AG20443 (cell line): ENCODE data around the gene DCTN5.

Experiments
- DNase-seq: peaks from one replicate; pipeline ENCODE4 v3.0.0; 2012; ENCODE audit warnings: low spot score, mixed read lengths

DCTN5 gene

DNA sequence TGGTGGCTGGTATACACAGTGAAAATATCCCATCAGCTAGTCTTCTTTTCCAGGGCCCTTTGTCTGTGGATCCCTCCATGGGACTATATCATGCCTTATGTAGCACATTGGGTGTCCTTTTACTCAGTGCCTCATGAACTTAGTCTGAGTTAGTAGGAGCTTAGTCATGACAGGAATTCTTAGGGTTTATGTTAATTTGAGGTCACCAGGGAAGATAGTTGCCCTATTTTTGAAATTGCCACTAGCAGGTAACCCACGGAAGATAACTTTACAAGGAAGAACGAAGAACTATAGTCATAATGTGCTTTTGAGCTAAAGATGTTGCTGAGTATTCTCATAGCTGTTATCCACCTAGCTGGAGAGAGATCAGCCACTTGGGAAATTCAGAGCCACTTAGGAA, 22.7 kb downstream of the DCTN5 start:
- no peak for DNase-seq

DNA sequence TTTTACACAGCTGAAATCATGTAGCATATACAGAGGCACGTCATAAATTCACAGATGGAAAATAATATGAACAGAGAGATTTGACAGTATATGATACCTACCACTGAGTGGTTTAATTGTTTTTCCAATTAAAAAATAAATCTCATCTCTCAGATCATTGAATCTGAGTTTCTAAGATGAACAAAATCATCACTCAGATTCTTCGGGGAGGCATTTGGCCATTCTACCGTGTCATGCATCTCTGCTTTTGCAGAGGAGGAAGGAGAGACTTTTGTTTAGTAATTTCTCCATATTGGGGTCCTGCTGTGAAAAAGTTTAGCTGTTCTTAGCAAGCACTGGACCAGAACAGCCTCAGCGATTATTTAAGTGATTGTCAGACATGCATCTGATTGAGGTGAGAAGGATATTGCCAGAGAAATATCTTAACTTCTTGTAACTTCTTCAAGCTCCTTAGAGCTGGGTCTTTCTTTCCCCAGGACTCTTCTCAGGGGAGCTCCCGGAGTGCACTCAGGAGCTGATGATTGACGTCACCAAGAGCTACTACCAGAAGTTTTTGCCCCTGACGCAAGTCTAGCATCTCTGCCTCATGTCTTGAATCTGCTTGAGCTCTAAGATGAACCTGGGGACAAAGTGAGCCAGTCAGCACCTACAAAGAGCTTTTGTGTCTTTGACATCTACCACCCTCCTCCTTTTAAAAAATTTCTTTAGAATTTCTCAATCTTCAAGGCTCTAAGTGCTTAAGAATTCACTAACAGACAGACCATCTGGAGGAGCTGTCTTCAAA, 25.5 kb downstream of the DCTN5 start:
- DNase-seq = no peak

DNA sequence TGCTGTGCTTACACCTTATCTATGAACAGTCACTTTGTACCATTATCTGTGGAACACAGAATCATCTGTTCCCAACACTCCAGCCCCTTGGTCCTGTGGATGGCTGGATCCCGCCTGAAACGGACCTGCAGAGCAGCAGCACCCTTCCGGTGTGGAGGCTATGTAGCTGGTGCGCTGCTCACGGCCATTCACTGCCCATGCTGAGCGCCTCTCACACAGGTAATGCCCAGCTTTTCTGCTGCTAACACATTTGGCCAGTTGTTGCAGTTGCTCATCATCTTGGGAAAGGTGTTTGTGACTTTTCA, 26.0 kb downstream of the DCTN5 start:
- no peak for DNase-seq

GRCh38 chr16:23668225-23668624, 27.0 kb downstream of the DCTN5 start:
- DNase-seq = no peak

GRCh38 chr16:23668873-23669272, 27.6 kb downstream of the DCTN5 start:
- DNase-seq = no peak

GRCh38 chr16:23670137-23670776, 29.0 kb downstream of the DCTN5 start:
- peak; percentile 82 for DNase-seq

DNA sequence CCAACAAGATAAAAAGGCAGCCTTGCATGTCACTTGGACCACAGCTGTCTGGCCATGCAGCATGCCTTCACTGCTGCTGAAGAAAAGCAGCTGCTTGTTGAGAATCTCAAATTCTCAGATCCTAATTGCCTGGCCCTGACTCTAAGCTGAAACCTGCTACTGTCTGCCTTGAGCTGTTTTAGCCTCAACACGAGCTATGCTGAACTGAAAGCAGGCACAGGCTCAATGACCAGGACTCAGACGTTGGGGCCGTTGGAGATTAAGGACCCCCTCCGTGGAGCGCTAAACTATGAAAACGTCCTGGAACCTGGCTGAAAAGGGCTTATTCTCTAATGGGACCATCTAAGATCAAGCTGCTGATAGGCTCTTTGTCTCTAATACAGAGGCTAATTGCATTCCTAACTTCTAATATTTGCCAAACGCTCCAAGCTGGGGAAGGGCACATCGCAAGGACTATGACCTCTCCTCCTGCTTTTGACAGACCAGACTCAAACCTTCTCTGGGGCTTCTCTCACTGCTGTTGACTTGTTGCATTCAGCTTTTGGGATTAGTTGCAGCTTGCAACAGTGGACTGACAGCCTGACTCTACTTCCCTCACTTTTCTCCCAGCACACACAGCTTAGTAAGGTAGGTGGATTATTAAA, 32.8 kb downstream of the DCTN5 start:
- no peak for DNase-seq

DNA sequence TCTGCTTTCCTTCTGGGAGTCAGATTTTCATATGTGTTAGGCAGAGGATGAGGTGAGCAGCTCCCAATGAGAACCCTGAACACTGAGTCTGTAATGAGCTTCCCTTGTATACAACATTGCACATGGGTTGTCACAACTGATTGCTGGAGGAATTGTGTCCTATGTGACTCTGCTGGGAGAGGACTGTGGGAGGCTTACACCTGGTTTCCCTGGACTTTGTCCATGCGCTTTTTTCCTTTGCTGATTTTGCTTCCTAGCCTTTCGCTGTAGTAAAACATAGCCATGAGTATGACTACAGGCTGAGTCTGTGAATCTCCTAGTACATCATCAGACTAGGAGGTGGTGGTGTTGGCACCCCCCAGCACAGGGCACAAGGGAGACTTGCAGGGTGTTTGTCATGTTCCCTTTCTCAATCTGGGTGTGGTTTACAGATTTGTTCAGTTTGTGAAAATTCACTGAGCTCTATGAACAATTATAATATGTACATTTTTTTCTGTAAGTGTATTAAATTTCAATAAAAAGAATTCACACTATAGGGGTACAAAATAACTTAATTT, 35.7 kb downstream of the DCTN5 start:
- no peak for DNase-seq

GRCh38 chr16:23678430-23679273, 37.4 kb downstream of the DCTN5 start, which contains the start of gene PLK1:
Gene PLK1, plus strand, starts transcription at chr16:23678889. Its CDS starts 44 bp downstream, at chr16:23678933.
- DNase-seq = peak; percentile 97

- peak; percentile 32 for DNase-seq
Measured at GRCh38 chr16:23679274-23679985, 38.2 kb downstream of the DCTN5 start.

DNA sequence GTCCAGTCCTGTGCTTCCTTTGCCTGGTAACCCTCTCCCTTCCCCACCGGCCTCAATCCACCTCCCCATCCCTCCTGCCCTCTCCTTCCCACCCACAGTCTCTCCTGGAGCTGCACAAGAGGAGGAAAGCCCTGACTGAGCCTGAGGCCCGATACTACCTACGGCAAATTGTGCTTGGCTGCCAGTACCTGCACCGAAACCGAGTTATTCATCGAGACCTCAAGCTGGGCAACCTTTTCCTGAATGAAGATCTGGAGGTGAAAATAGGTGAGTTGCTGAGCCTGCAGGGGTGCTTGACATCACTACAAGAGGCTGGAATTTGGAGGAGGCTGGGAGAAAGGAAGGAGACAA, 38.7 kb downstream of the DCTN5 start:
- no peak for DNase-seq

DNA sequence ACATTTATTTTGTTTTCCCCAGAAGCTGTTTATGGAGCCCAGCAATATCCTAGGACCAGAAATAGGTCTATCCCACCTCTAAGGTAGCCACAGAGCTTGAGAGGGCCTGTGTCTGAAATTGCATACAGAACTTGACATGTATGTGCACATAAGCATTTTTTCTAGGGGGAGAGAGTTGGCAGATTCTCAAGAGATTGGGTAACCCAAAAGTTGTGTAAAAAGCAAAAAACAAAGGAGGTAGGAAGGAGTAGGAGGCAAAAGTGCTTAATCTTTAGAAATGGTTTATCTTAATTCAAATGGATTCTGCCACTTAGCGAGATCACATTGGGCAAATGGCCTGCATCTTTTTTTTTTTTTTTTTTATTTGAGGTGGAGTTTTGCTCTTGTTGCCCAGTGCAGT, 40.9 kb downstream of the DCTN5 start:
- DNase-seq = no peak

GRCh38 chr16:23683487-23683886, 42.2 kb downstream of the DCTN5 start:
- DNase-seq = no peak

- DNase-seq = no peak
Measured at GRCh38 chr16:23687034-23687808, 46.0 kb downstream of the DCTN5 start.

GRCh38 chr16:23689442-23690187, 48.3 kb downstream of the DCTN5 start:
- no peak for DNase-seq

DNA sequence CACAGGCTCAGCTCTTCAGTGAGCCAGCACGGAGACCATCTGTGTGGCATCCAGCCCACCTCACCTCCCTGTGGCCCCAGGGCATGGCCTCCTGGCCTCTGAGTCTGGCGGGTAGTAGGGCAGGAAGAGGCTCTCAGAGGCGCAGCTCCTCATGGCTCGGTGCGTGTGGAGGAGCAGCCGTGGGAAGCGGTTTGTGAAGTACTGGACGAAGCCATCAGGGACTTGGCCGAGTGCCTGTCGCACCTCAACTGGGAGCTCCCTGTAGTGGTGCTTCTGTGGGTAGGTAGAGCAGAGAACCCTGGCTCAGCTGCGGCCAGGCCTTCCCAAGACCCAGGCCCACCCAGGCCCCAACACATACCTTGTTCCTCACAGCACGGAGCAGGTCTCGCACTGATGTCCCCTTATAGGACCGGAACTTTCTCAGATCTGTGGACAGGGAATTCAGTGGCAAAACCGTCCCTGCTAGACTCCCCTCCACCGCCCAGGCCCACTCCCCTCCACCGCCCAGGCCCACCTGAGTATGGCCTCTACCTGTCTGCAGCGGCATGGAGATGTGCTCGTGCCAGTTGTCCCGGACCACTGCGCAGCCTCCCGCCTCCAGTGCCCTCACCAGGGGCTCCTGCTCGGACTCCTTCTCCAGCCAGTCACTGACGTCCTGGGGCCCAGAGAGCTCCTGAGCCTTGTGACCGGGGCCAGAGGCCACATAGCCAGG, 49.7 kb downstream of the DCTN5 start:
- DNase-seq = no peak

GRCh38 chr16:23691483-23692189, 50.4 kb downstream of the DCTN5 start:
- no peak for DNase-seq

DNA sequence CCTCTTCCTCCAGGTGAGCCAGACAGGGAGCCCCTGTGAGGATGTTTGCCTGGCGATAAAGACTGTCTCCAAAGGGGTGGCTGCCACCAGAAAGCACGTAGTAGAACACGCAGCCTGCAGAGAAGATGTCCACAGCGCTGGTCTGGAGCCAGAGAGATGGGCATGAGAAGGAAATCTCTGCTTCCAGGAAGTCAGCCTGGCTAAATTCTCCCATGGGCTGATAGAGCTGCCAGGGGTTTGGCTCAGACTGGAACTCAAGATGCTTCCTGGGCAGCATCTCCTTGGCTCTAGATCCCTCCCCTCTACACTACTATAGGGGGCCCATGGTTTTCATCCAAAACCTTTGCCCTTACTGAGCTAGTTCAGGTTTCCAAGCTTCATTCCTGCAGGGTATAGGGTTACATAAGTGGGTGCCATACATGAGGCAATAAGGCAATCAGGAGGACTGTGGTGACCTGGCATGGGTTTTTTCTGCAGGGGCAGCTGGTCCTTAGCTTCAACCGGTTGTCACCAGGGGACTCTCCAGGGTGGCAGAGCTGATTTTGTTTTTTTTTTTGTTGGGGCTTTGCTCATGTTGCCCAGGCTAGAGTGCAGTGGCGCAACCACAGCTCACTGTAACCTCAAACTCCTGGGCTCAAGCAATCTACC, 51.0 kb downstream of the DCTN5 start:
- DNase-seq = no peak
